K562 (cell line): ENCODE measurements around the gene EPHB1.

ENCODE experiments used
- EGR1 ChIP-seq: fragments of 450-650 bp; conservative IDR thresholded peaks from 2 replicates; pipeline ENCODE4 v1.6.1; 2017; ENCODE audit warnings: mild to moderate bottlenecking
- EP300 ChIP-seq: IDR thresholded peaks from 2 replicates; pipeline ENCODE4 v1.6.1; 2012; ENCODE audit warnings: low read length, improper control_type of control experiment
- MAZ ChIP-seq, 2 experiments: fragments of 450-650 bp in 1 of 2; sonication (generic) in 1 of 2; formaldehyde crosslinking; IDR thresholded peaks in 1 of 2; conservative IDR thresholded peaks in 1 of 2; 2 replicates each; pipeline versions ENCODE4 v1.4.0 to v1.5.0; 2020; ENCODE audit warnings: mild to moderate bottlenecking in 1 of 2, missing genetic modification reagents in 1 of 2
- RAD21 ChIP-seq, 2 experiments: fragments of 250-450 bp in 1 of 2; fragments of 450-650 bp in 1 of 2; sonication (Bioruptor Pico) in 1 of 2; formaldehyde crosslinking in 1 of 2; IDR thresholded peaks in 1 of 2; conservative IDR thresholded peaks in 1 of 2; 2 replicates each; pipeline versions ENCODE4 v1.4.0 to v1.8.0; 2020 to 2022; ENCODE audit warnings: mild to moderate bottlenecking in 2 of 2, moderate library complexity in 1 of 2
- SETDB1 ChIP-seq: IDR thresholded peaks from one replicate; pipeline ENCODE4 v1.6.1; 2012; ENCODE audit warnings: low read length, control low read depth, inconsistent platforms
- SIN3A ChIP-seq, 2 experiments: fragments of 150-350 bp in 1 of 2; IDR thresholded peaks; 2 replicates each; pipeline ENCODE4 v1.6.1; 2011 to 2016; ENCODE audit warnings: borderline replicate concordance in 2 of 2, low read depth in 2 of 2, low read length in 2 of 2, mild to moderate bottlenecking in 2 of 2, moderate library complexity in 2 of 2; ENCODE audit not compliant: control insufficient read depth in 1 of 2
- ZBTB7A ChIP-seq: IDR thresholded peaks from 2 replicates; pipeline ENCODE4 v1.6.1; 2011; ENCODE audit warnings: low read depth, mild to moderate bottlenecking, low read length, moderate library complexity, borderline replicate concordance; ENCODE audit not compliant: control insufficient read depth
- ZKSCAN1 ChIP-seq: fragments of 150-350 bp; IDR thresholded peaks from 2 replicates; pipeline ENCODE4 v1.6.1; 2016; ENCODE audit warnings: low read depth, low read length
- TF ChIP-seq, protein P1 (sequence below): fragments of 450-650 bp; IDR thresholded peaks from 2 replicates; pipeline ENCODE4 v1.6.1; 2016; ENCODE audit warnings: missing biosample characterization, missing genetic modification characterization
- TF ChIP-seq, protein P2 (sequence below), 3 experiments: IDR thresholded peaks in 2 of 3; conservative IDR thresholded peaks in 1 of 3; 2 replicates each; pipeline ENCODE4 v1.5.1; 2011 to 2012; ENCODE audit warnings: low read length in 3 of 3, mild to moderate bottlenecking in 3 of 3, control low read depth in 2 of 3, improper control_type of control experiment in 1 of 3, inconsistent platforms in 1 of 3, low read depth in 1 of 3, mixed read lengths in 1 of 3, moderate library complexity in 1 of 3; ENCODE audit not compliant: insufficient read depth in 2 of 3
- TF ChIP-seq, protein P3 (sequence below), 3 experiments: fragments of 200-800 bp in 1 of 3; fragments of 250-450 bp in 1 of 3; fragments of 450-650 bp in 1 of 3; sonication (Bioruptor Pico) in 1 of 3; sonication (Bioruptor generic) in 1 of 3; formaldehyde crosslinking in 1 of 3; IDR thresholded peaks; 2 replicates each; pipeline versions ENCODE4 v1.6.1 to v1.8.0; 2016 to 2022; ENCODE audit warnings: mild to moderate bottlenecking in 2 of 3, missing genetic modification characterization in 2 of 3, missing compliant biosample characterization in 1 of 3, moderate library complexity in 1 of 3
- TF ChIP-seq, protein P4 (sequence below), 2 experiments: fragments of 200-800 bp in 1 of 2; sonication (Bioruptor generic) in 1 of 2; sonication (generic) in 1 of 2; formaldehyde crosslinking in 1 of 2; IDR thresholded peaks in 1 of 2; conservative IDR thresholded peaks in 1 of 2; 2 replicates each; pipeline versions ENCODE4 v1.5.0 to v1.6.1; 2016 to 2020; ENCODE audit warnings: missing compliant biosample characterization in 1 of 2, missing genetic modification characterization in 1 of 2, missing genetic modification reagents in 1 of 2
- TF ChIP-seq, protein P5 (sequence below): fragments of 450-650 bp; IDR thresholded peaks from 2 replicates; pipeline ENCODE4 v1.6.1; 2016; ENCODE audit warnings: antibody characterized with exemption

DNA sequence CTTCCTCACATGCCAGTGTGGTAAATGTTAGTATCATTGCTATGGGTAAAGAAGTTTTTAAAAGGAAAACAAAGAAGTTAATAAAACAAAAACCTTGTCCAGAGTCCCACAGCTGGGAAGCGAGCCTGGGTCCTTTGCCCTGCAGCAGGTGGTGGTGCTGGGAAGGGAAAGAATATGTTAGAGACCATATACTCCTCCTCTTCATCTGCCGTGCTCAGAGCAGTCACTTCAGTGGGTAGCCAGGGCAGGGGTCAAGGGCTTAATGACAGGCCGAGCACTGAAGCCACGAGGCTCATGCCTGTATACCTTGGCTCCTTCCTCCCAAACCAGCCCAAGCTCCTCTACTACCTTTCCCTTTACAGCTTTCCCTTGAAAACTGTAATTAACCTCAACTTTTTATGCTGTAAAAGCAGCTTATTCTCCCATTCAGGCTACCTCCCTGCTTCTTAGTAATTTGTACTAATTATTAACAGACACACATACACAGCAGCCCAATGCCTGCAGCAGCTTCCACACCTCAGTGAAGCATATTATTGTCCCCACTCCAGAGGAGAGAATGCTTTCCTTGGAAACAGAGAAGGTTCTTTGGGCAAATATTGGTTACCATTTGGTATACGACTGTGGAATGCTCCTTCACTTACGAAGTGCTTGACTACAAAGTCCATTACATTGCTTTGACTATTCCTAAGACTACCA is 362.1 kb downstream of the EPHB1 start:
- no peak for TF ChIP-seq ZKSCAN1
- TF ChIP-seq RAD21 (CRISPR knock-in tag; conservative IDR thresholded peaks at IDR 0.05 in 1 of 2, IDR thresholded peaks at IDR 0.05 in 1 of 2) = no peak
- TF ChIP-seq, protein P1, sequence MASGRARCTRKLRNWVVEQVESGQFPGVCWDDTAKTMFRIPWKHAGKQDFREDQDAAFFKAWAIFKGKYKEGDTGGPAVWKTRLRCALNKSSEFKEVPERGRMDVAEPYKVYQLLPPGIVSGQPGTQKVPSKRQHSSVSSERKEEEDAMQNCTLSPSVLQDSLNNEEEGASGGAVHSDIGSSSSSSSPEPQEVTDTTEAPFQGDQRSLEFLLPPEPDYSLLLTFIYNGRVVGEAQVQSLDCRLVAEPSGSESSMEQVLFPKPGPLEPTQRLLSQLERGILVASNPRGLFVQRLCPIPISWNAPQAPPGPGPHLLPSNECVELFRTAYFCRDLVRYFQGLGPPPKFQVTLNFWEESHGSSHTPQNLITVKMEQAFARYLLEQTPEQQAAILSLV (tag) = no peak
- TF ChIP-seq ZBTB7A = no peak
- TF ChIP-seq, protein P2, sequence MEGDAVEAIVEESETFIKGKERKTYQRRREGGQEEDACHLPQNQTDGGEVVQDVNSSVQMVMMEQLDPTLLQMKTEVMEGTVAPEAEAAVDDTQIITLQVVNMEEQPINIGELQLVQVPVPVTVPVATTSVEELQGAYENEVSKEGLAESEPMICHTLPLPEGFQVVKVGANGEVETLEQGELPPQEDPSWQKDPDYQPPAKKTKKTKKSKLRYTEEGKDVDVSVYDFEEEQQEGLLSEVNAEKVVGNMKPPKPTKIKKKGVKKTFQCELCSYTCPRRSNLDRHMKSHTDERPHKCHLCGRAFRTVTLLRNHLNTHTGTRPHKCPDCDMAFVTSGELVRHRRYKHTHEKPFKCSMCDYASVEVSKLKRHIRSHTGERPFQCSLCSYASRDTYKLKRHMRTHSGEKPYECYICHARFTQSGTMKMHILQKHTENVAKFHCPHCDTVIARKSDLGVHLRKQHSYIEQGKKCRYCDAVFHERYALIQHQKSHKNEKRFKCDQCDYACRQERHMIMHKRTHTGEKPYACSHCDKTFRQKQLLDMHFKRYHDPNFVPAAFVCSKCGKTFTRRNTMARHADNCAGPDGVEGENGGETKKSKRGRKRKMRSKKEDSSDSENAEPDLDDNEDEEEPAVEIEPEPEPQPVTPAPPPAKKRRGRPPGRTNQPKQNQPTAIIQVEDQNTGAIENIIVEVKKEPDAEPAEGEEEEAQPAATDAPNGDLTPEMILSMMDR (IDR thresholded peaks at IDR 0.05 in 2 of 3, conservative IDR thresholded peaks at IDR 0.05 in 1 of 3; ENCODE audit: insufficient read depth in 2 of 3, low read depth in 1 of 3, low read length in 3 of 3) = no peak
- TF ChIP-seq MAZ (CRISPR knock-in tag; conservative IDR thresholded peaks at IDR 0.05 in 1 of 2, IDR thresholded peaks at IDR 0.05 in 1 of 2) = no peak
- TF ChIP-seq, protein P3, sequence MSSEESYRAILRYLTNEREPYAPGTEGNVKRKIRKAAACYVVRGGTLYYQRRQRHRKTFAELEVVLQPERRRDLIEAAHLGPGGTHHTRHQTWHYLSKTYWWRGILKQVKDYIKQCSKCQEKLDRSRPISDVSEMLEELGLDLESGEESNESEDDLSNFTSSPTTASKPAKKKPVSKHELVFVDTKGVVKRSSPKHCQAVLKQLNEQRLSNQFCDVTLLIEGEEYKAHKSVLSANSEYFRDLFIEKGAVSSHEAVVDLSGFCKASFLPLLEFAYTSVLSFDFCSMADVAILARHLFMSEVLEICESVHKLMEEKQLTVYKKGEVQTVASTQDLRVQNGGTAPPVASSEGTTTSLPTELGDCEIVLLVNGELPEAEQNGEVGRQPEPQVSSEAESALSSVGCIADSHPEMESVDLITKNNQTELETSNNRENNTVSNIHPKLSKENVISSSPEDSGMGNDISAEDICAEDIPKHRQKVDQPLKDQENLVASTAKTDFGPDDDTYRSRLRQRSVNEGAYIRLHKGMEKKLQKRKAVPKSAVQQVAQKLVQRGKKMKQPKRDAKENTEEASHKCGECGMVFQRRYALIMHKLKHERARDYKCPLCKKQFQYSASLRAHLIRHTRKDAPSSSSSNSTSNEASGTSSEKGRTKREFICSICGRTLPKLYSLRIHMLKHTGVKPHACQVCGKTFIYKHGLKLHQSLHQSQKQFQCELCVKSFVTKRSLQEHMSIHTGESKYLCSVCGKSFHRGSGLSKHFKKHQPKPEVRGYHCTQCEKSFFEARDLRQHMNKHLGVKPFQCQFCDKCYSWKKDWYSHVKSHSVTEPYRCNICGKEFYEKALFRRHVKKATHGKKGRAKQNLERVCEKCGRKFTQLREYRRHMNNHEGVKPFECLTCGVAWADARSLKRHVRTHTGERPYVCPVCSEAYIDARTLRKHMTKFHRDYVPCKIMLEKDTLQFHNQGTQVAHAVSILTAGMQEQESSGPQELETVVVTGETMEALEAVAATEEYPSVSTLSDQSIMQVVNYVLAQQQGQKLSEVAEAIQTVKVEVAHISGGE (CRISPR knock-in tag; IDR thresholded peaks at IDR 0.05) = no peak
- TF ChIP-seq SETDB1 = no peak
- TF ChIP-seq EP300 = no peak
- no peak for TF ChIP-seq EGR1
- TF ChIP-seq, protein P4, sequence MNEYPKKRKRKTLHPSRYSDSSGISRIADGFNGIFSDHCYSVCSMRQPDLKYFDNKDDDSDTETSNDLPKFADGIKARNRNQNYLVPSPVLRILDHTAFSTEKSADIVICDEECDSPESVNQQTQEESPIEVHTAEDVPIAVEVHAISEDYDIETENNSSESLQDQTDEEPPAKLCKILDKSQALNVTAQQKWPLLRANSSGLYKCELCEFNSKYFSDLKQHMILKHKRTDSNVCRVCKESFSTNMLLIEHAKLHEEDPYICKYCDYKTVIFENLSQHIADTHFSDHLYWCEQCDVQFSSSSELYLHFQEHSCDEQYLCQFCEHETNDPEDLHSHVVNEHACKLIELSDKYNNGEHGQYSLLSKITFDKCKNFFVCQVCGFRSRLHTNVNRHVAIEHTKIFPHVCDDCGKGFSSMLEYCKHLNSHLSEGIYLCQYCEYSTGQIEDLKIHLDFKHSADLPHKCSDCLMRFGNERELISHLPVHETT (CRISPR knock-in tag; conservative IDR thresholded peaks at IDR 0.05 in 1 of 2, IDR thresholded peaks at IDR 0.05 in 1 of 2) = no peak
- TF ChIP-seq, protein P5, sequence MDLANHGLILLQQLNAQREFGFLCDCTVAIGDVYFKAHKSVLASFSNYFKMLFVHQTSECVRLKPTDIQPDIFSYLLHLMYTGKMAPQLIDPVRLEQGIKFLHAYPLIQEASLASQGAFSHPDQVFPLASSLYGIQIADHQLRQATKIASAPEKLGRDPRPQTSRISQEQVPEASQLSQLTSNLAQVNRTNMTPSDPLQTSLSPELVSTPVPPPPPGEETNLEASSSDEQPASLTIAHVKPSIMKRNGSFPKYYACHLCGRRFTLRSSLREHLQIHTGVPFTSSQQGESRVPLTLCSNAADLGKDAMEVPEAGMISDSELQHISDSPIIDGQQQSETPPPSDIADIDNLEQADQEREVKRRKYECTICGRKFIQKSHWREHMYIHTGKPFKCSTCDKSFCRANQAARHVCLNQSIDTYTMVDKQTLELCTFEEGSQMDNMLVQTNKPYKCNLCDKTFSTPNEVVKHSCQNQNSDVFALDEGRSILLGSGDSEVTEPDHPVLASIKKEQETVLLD = no peak
- TF ChIP-seq SIN3A (IDR thresholded peaks at IDR 0.05; ENCODE audit: borderline replicate concordance in 2 of 2, control insufficient read depth in 1 of 2, low read depth in 2 of 2, low read length in 2 of 2) = no peak
